Muscle of back (tissue), 11 donors: Measurements from ENCODE around the gene ALDH5A1. TPM values are rescaled to one million over a fixed set of nuclear protein-coding genes. Genes with fewer than 3 reads are reported as not detected.
A peak's percentile ranks its signal among the peaks of the same experiment; 100 is the strongest.
"Not testable (repeated sequence)": the region's sequence is repeated elsewhere in the genome, so short reads cannot be mapped to it uniquely, and the experiment has no call there.

Source experiments
- DNase-seq, 3 donors: peaks; one replicate each; pipeline versions ENCODE4 v3.0.0 to v3.0.0-alpha.2; 2013
- polyA plus RNA-seq, 10 donors: library from polyadenylated mRNA; unstranded; fragments of 120-200 nt; gene quantifications; one replicate each; pipeline ENCODE4 v1.2.1, GENCODE V29; 2013; ENCODE audit not compliant: insufficient read length in 10 of 10

The ALDH5A1 gene
- polyA plus RNA-seq, 10 donors = 5.8 to 11.0 (median 8.5) TPM

DNA sequence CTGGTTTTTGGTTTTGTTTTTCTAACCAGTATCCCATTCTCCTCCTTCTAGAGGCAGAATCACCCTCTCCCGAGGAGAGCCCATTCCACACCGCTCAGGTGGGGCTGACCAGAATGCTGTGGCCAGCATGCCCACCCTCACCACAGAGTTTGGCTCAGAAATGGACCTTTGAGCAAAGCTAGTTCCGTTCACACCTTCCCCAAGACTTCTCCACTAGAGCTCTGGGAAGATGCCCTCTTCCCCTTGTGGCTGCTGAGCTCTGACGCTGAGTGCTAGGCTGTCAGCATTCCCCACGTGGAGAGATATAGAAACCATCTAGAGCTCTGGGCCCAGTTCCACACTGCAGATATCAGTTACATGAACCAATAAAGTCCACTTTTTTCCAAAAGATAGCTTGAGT is 13.3 kb upstream of the ALDH5A1 start:
- no peak for DNase-seq

DNA sequence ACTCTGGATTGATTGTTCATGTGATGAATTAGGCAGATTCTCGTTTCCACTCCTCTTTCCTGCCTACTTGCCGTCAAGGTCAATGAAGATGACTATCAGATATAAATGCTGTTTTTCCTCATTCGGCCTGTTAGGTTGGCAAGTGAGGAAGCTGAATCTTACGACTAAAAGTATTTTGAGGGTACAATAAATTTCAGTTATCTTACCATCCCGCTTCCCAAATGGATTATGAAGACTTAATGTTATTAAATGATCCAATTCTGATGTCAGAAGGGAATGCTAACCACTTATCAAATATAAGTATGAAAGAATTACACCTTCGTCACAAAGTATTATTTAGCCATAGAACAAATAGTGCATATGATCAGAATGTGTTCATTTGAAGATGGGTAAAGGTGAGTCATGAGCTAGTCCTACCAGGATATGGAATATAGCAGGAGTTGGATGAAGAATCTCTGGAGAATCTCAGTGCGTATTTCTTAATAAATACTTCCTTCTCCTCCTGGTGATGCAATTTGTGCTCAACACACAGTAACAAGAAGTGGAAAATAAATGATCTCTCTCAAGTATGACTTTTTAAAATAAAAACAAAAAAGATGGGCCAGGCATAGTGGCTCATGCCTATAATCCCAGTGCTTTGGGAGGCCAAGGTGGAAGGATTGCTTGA is 10.0 kb upstream of the ALDH5A1 start:
- no peak for DNase-seq

DNA sequence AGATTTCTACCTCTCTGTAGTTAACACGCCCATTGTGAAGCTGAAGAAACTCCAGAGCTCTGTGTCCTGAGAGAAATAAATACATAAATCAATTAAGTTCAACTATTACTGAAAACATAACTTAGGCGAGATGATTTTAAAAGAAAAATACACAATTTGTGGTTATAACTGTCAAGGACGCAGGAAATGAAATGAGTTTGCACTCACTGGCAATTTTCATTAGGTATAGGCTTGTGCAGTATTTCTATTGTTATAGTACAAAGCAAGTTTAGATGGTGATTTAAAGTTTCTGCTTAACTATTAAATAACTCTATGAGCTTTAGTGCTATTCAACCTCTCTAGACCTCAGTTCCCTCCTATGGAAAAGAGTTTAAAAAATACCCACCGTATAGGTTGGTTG is 8.7 kb upstream of the ALDH5A1 start:
- DNase-seq = no peak

DNA sequence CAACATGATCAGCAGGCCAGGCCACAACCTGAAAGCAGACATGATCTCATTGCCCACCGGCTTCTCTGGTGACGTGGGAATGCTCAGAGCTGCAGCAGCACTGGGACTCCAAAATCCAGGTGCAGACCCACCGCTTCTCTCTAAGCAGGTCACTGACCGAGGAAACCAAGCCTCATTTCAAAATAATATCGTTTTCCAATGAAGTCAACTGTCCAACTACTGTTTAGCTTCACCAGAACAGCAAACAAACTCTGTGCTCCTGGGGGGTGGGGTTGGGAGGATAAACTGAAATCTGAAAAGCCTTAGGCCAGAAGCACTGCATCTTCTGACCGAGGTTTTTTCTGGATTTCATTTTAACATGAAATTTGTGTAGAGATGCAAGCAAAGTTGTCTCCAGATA is 5.3 kb upstream of the ALDH5A1 start, which contains the start of gene GPLD1:
Gene GPLD1, minus strand, starts transcription at position 109 of the 400 bp plus-strand sequence. Its CDS starts 67 bp downstream, at position 42.
- no peak for DNase-seq

DNA sequence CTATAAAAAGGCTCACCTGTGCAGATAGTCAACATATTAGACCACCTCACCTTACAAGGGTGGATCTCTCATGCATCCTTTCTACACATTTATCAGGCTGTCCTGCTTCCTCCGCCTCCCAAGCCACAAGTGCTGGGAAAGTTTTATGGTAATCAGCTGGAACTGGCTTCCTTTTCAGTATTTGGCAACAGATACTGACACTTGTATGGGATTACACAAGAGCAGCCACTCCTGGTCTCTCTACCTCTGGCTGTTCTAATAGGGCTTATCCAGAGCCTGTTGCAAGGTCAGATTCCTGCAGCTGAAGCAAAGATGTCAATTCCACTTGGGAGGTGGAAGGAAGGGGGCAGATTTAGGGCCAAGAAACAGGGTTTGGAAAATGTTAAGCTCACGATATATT is 4.9 kb upstream of the ALDH5A1 start:
- peak in 2 of 3 donors; percentile 15 to 48 for DNase-seq

DNA sequence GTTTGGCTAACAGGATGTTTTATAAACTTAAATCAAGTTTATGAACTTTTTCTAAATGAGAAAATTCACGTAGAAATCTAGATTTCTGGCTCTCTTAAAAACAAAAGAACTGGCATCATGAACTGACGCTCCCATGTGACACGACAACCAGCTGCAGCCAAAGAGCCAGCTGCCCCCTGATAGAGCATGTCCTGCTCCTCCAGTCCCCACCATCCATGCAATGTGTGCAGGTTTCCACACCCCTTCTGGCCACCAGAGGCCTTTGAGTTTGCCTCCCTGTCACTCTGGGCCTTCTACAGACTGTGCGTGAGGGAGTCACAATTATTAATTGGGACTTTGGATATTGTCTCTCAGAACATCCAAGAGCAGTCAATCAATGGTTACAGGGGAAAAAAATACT is 3.8 kb upstream of the ALDH5A1 start:
- DNase-seq = no peak

DNA sequence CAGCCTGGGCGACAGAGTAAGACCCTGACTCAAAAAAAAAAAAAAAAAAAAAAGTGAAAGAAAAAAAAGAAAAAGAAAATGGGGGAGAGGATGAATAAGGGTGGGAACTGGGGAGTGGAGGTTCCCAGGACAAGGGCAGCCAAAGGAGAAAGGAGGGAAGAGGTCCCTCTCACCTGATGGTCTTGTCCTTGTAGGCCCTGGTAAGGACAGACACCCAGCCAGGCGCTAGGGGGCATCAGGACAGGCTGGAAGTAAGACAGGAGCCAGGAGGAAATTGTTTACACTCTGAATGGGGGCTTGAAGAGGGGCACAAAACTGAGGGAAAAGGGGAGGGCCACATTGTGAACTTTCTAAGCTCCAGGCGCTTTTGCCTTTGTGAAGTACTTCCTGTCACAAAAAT is 2.3 kb upstream of the ALDH5A1 start:
- no peak for DNase-seq

GRCh38 chr6:24493945-24494820 is 586 bp upstream of the ALDH5A1 start:
- no peak for DNase-seq

DNA sequence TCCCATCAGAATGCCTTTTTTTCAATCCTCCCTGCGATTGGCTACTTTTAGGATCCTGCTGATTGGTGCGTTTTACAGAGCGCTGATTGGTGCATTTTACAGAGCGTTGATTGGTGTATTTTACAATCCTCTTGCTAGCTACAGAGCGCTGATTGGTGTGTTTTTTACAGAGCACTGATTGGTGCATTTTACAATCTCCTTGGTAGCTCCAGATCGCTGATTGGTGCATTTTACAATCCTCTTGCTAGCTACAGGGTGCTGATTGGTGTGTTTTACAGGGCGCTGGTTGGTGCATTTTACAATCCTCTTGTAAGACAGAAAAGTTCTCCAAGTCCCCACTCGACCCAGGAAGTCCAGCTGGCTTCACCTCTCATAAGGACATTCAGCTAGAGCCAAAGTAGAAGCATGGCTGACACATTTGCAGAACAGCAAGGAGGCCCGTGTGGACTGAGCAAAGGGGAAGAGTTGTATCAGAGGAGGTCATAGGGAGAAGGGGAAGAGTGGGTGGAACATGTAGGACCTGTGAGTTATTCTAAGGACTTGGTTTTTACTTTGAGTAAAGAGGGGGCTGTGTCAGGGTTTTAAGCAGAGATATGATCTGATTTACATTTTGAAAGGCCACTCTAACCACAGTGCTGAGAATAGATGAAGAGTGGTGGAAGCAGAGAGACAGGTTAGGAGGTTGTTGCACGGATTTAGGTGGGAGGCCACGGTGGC is 2.6 kb downstream of the ALDH5A1 start:
- DNase-seq = no peak

GRCh38 chr6:24500683-24501082 is 5.9 kb downstream of the ALDH5A1 start:
- no peak for DNase-seq

GRCh38 chr6:24501374-24501773 is 6.6 kb downstream of the ALDH5A1 start:
- no peak for DNase-seq

DNA sequence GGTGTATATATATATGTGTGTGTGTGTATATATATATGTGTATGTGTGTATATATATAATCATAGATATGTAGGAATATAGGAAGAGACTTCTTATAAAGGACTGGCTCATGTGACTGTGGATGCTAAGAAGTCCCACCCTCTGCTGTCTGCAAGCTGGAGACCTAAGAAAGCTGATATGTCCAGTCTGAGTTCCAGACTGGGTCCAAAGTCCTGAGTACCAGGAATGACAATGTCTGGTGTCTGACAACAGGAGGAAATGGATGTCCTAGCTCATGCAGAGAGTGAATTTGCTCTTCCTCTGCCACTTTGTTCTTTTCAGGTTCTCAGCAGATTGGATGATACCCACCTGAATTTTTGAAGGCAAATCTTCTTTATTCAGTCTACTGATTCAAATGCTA is 7.1 kb downstream of the ALDH5A1 start:
- no peak for DNase-seq

GRCh38 chr6:24504287-24504648 is 9.5 kb downstream of the ALDH5A1 start:
- DNase-seq = no peak

- no peak for DNase-seq
Observed at GRCh38 chr6:24504649-24505586, 10.1 kb downstream of the ALDH5A1 start.

DNA sequence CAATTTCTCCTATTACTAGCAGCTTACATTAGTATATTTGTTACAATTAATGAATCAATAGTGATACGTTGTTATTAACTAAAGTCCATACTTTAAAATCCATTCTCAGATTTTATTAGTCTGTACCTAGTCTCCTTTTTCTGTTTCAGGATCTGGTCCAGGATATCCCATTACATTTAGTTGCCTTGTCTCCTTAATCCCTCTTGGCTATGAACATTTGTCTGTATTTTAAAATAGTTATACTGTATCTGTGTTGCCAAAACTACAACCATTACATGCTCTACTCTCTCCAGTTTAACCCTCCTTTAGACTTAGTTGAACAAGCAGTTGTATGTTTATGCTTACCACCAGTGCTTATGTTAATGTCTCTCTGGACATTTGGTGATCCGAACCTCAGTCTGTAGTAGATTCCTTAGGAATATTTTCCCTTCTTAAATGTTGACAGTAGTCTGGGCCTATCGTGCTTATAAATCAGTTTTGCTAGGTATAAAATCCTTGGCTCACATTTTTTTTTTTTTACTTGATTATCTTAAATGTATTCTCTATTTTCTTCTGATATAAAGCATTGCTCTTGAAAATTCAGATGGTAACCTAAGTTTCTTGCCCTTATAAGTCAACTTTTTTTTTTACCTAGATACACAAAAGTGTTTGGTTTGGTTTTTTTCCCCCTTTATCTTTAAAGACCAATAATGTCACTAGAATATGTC is 12.2 kb downstream of the ALDH5A1 start:
- DNase-seq = no peak

- not testable (repeated sequence) for DNase-seq
Observed at GRCh38 chr6:24511976-24512375, 17.2 kb downstream of the ALDH5A1 start.

- no peak for DNase-seq
Observed at GRCh38 chr6:24513602-24514001, 18.8 kb downstream of the ALDH5A1 start.

- DNase-seq = no peak
Observed at GRCh38 chr6:24517659-24518543, 23.1 kb downstream of the ALDH5A1 start.

- DNase-seq = peak in 2 of 3 donors; percentile 5 to 16
Observed at GRCh38 chr6:24520929-24521546, 26.3 kb downstream of the ALDH5A1 start.
